C4-2B (cell line): ENCODE results near the gene TBC1D25.

Source experiments
- ZFX ChIP-seq: fragments of 450-650 bp; IDR thresholded peaks from 2 replicates; pipeline ENCODE4 v1.6.1; 2017
- TF ChIP-seq, protein P1 (sequence below): fragments of 450-650 bp; conservative IDR thresholded peaks from 2 replicates; pipeline ENCODE4 v1.5.1; 2017; ENCODE audit warnings: mild to moderate bottlenecking

GRCh38 chrX:48541140-48541814 is 1.8 kb downstream of the TBC1D25 start:
- TF ChIP-seq, protein P1, sequence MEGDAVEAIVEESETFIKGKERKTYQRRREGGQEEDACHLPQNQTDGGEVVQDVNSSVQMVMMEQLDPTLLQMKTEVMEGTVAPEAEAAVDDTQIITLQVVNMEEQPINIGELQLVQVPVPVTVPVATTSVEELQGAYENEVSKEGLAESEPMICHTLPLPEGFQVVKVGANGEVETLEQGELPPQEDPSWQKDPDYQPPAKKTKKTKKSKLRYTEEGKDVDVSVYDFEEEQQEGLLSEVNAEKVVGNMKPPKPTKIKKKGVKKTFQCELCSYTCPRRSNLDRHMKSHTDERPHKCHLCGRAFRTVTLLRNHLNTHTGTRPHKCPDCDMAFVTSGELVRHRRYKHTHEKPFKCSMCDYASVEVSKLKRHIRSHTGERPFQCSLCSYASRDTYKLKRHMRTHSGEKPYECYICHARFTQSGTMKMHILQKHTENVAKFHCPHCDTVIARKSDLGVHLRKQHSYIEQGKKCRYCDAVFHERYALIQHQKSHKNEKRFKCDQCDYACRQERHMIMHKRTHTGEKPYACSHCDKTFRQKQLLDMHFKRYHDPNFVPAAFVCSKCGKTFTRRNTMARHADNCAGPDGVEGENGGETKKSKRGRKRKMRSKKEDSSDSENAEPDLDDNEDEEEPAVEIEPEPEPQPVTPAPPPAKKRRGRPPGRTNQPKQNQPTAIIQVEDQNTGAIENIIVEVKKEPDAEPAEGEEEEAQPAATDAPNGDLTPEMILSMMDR, result no peak
- no peak for TF ChIP-seq ZFX
